DLD1 (cell line): ENCODE measurements around the gene ATIC.

Experiments
- in situ Hi-C: cut with HindIII; loops from 2 replicates; pipeline ENCODE4 v1.10.0; 2017; ENCODE audit warnings: low sequenced_read_pairs

ATIC gene

DNA sequence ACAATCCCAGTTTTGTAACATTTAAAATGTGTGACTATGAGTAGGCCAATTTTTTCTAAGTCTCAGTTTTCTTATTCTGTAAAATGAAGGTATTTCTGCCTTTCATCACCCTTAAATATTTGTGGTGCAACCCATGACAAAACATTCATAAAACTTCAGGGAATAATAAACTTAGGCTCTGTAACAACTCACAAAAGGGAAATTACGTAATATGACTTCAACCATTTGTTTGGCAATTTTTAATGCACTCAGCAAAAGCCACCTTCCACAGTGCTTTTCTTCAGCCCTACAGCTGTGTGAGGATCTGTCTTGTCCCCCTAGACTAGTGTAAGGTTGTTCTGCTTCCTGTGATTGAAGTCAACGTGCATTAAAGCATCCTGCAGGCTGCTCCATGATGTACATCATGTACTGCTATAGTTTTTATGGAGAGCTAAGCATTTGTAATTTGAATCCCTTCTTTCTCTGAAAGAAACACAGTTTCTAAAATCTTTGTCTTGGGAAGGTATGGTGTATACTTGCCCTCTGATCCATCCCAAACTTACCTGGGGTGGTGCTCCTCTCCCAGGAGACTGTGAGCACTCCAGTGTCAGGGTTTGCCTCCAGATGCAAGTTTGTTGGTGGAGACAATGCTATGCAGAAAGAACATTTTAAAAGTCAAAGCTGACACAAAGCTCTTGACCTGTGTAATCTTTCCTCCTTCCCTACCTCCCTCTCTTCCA is 84.9 kb downstream of the ATIC start:
- in situ Hi-C loops: no loop called here

GRCh38 chr2:215397632-215398341 is 85.9 kb downstream of the ATIC start:
- in situ Hi-C loops: no loop called here

GRCh38 chr2:215399067-215399716 is 87.3 kb downstream of the ATIC start:
- in situ Hi-C loops: no loop called here
